Lung (tissue), 13 donors: ENCODE measurements around the gene EIF2B1. TPM values are rescaled to one million over a fixed set of nuclear protein-coding genes. Genes with fewer than 3 reads are reported as not detected.
A peak's percentile ranks its signal among the peaks of the same experiment; 100 is the strongest.

Experiments
- ATAC-seq: fragments of 200-7000 bp; cut with Tn5 transposase; one replicate; pipeline ENCODE4 v1.9.1; 2020; ENCODE audit warnings: moderate number of reproducible peaks; ENCODE audit not compliant: insufficient read depth, low FRiP score
- DNase-seq, 3 donors: peaks; one replicate each; pipeline ENCODE4 v3.0.0-alpha.2; 2013 to 2017
- H3K27ac ChIP-seq, 2 donors: one replicate each; pipeline ENCODE4 v1.5.1; 2013; ENCODE audit warnings: mild to moderate bottlenecking in 2 of 2, moderate library complexity in 2 of 2, control low read depth in 1 of 2, inconsistent platforms in 1 of 2, low read depth in 1 of 2, low read length in 1 of 2
- H3K27me3 ChIP-seq, 3 donors: one replicate each; pipeline ENCODE4 v1.5.1; 2013; ENCODE audit warnings: low read length in 2 of 3; ENCODE audit not compliant: control insufficient read depth in 3 of 3, insufficient read depth in 3 of 3
- H3K36me3 ChIP-seq, 4 donors: one replicate each; pipeline ENCODE4 v1.5.1; 2013; ENCODE audit warnings: low read length in 4 of 4, mild to moderate bottlenecking in 1 of 4, moderate library complexity in 1 of 4; ENCODE audit not compliant: control insufficient read depth in 4 of 4, insufficient read depth in 4 of 4
- H3K4me1 ChIP-seq, 5 donors: one replicate each; pipeline ENCODE4 v1.5.1; 2013; ENCODE audit warnings: low read length in 5 of 5, mild to moderate bottlenecking in 2 of 5, moderate library complexity in 1 of 5; ENCODE audit not compliant: control insufficient read depth in 5 of 5, insufficient read depth in 5 of 5
- H3K4me3 ChIP-seq: one replicate; pipeline ENCODE4 v1.5.1; 2013; ENCODE audit warnings: mild to moderate bottlenecking, control low read depth, moderate library complexity
- H3K9ac ChIP-seq, 2 donors: one replicate each; pipeline ENCODE4 v1.5.1; 2013; ENCODE audit warnings: low read length in 2 of 2, control low read depth in 1 of 2; ENCODE audit not compliant: insufficient read depth in 1 of 2
- H3K9me3 ChIP-seq, 4 donors: one replicate each; pipeline ENCODE4 v1.5.1; 2013; ENCODE audit warnings: low read length in 3 of 4, mild to moderate bottlenecking in 1 of 4, moderate library complexity in 1 of 4; ENCODE audit not compliant: control insufficient read depth in 4 of 4, insufficient read depth in 3 of 4
- WGBS, 2 donors: extraction: QIAGEN DNeasy Blood & Tissue Kit; methylation state at CpG; one replicate each; pipeline ENCODE4 v1.1.7; 2013; 5-methylcytosine and 5-hydroxymethylcytosine counted together
- polyA plus RNA-seq, 2 donors: library from polyadenylated mRNA; stranded (reverse); fragments of 200-250 nt; gene quantifications; one replicate each; pipeline ENCODE4 v1.2.1, GENCODE V29; 2013
- small RNA-seq: library from RNA; depleted of rRNA; stranded (forward); fragments of <200 nt; gene quantifications from one replicate; pipeline ENCODE3, GENCODE V24; 2014; ENCODE audit warnings: low replicate concordance
- total RNA-seq, 2 donors: library from RNA; depleted of rRNA in 1 of 2; stranded (reverse); fragments of >200 nt in 1 of 2; gene quantifications; one replicate each; pipeline ENCODE4 v1.2.1, GENCODE V29; 2014 to 2021
- TF ChIP-seq, protein P1 (sequence below): IDR thresholded peaks from 2 replicates; pipeline ENCODE4 v1.5.1; 2012; ENCODE audit warnings: mild to moderate bottlenecking; ENCODE audit errors: control extremely low read depth, extremely low read depth
- donor health status: control.
- donor health status: control.
- donor health status: Bipolar disorder and iron deficiency.
- donor health status: healthy.
- donor health status: DM: yes; HTN: yes; CAD: no.

The EIF2B1 gene
- total and polyA plus RNA-seq, 4 donors: 25.6 to 48.1 (median 33.1) TPM

DNA sequence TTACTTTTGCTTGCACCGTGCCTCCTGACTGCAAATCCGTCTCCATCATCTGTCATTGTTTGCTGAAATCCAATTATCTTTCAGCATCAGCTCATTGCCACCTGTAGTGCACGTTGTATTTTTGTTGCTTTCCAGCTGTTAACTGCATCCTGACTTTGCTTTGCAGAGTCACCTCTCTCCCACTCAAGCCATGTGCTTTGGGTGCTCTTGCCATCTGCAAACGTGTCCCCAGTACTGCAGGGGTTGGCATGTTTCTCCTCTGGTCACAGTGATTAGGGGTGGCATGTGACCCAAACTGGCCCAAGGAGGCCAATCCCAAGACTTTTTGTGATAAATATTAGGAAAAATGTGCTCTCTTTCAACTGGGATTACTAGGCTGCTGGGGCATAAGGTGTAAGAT, 59.6 kb downstream of the EIF2B1 start:
- Histone ChIP-seq H3K9ac (no peak overlapping the region), H3K4me3 (no peak overlapping the region), H3K36me3 (peaks cover 0 to 6% (median 2%) of the 10 kb centered on the region in 4 donors), H3K27me3 (no peaks in the 10 kb centered on the region), H3K9me3 (no peaks in the 10 kb centered on the region), H3K27ac (no peak overlapping the region), H3K4me1 (peaks cover 0 to 2% (median 0%) of the 10 kb centered on the region in 5 donors)
- no peak for DNase-seq
- TF ChIP-seq, protein P1, sequence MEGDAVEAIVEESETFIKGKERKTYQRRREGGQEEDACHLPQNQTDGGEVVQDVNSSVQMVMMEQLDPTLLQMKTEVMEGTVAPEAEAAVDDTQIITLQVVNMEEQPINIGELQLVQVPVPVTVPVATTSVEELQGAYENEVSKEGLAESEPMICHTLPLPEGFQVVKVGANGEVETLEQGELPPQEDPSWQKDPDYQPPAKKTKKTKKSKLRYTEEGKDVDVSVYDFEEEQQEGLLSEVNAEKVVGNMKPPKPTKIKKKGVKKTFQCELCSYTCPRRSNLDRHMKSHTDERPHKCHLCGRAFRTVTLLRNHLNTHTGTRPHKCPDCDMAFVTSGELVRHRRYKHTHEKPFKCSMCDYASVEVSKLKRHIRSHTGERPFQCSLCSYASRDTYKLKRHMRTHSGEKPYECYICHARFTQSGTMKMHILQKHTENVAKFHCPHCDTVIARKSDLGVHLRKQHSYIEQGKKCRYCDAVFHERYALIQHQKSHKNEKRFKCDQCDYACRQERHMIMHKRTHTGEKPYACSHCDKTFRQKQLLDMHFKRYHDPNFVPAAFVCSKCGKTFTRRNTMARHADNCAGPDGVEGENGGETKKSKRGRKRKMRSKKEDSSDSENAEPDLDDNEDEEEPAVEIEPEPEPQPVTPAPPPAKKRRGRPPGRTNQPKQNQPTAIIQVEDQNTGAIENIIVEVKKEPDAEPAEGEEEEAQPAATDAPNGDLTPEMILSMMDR: no peak
- WGBS, 2 donors: 43 to 46% methylated on average over 4 of the region's 4 CpGs
- ATAC-seq: no peak

DNA sequence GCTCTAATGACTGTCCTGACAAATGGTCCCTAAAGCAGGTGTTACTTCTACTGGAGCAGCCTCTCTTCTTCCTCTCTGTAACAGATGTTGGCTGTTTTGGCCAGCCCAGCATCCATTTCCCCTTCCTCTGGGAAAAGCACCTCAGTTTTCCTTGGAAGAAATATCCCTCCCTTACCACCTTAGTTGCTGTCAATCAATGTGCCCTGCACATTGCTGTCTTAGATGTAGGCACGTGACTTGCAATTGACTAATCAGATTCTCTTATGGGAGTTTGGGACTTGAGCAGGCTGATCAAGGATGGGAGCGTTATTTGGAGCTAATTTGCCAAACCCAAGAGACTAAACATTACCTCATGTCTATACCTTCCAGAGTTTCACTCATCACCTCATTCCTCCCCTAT, 61.1 kb downstream of the EIF2B1 start:
- no peak for DNase-seq
- TF ChIP-seq, protein P1: no peak
- Histone ChIP-seq H3K9me3 (no peaks in the 10 kb centered on the region), H3K9ac (no peak overlapping the region), H3K27me3 (no peaks in the 10 kb centered on the region), H3K27ac (no peak overlapping the region), H3K4me3 (no peak overlapping the region), H3K4me1 (peaks cover 0 to 2% (median 0%) of the 10 kb centered on the region in 5 donors), H3K36me3 (peaks cover 0 to 5% (median 2%) of the 10 kb centered on the region in 4 donors)
- ATAC-seq: no peak
- WGBS, 2 donors: 63 to 67% methylated on average over 2 of the region's 2 CpGs

DNA sequence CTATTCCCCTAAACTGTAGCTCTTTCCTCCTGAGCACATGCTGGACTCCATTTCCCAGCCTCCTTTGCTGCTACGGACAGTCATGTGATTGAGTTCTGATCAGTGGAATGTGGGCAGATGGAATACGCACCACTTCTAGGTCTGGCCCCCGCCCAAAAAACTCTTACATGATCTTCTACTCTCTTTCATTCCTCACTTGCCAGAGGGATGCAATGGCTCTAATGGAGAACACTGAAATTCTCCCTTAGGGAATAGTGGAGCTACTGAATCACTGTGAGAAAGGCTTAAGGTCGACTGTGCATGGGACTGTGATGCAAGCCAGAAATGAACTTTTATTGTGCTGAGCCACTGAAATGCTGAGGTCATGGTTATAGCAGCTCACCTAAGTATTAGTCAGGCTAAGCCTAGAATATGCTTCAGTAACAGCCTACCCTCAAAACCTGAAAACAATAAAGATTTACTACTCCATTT, 62.1 kb downstream of the EIF2B1 start:
- TF ChIP-seq, protein P1: no peak
- ATAC-seq (no peak), DNase-seq (peak; percentile 46 to 60 (median 51))
- 54 to 69% methylated on average over 4 of the region's 4 CpGs for WGBS, 2 donors
- Histone ChIP-seq H3K4me3 (no peak overlapping the region), H3K9me3 (no peaks in the 10 kb centered on the region), H3K27me3 (no peaks in the 10 kb centered on the region), H3K9ac (no peak overlapping the region), H3K27ac (no peak overlapping the region), H3K36me3 (peaks cover 0 to 2% (median 1%) of the 10 kb centered on the region in 4 donors), H3K4me1 (peaks cover 0 to 2% (median 0%) of the 10 kb centered on the region in 5 donors)

Small RNA genes within 50 kb of the gene (small RNA-seq; reads per million reads assigned to genes)
- 0.17 reads per million for gene SNORA9B

Other genes starting within 250 kb of the EIF2B1 start
- 10 to 100 TPM; 41.6 to 51.7 TPM for gene KMT5A, start 249.6 kb downstream of the EIF2B1 start, total RNA-seq
- 10 to 100 TPM; 21.1 to 22.5 TPM for gene KMT5A, start 249.6 kb downstream of the EIF2B1 start, polyA plus RNA-seq
- gene RILPL2, start 197.0 kb downstream of the EIF2B1 start, total RNA-seq: 10 to 100 TPM in 1 of 2 donors, 1 to 10 TPM in 1; 7.7 to 12.2 TPM
- 10 to 100 TPM; 13.7 to 40.7 TPM for gene RILPL2, start 197.0 kb downstream of the EIF2B1 start, polyA plus RNA-seq
- 10 to 100 TPM; 19.3 to 20.2 TPM for gene SNRNP35, start 175.5 kb downstream of the EIF2B1 start, total RNA-seq
- gene SNRNP35, start 175.5 kb downstream of the EIF2B1 start, polyA plus RNA-seq: 10 to 100 TPM; 20.7 to 67.0 TPM
- 10 to 100 TPM; 13.6 to 14.6 TPM for gene RILPL1, start 100.0 kb downstream of the EIF2B1 start, total RNA-seq
- gene RILPL1, start 100.0 kb downstream of the EIF2B1 start, polyA plus RNA-seq: 10 to 100 TPM in 1 of 2 donors, 1 to 10 TPM in 1; 9.5 to 10.8 TPM
- gene TMED2, start 49.1 kb downstream of the EIF2B1 start, total RNA-seq: 100 to 1,000 TPM; 186 to 317 TPM
- 100 to 1,000 TPM in 1 of 2 donors, 10 to 100 TPM in 1; 57.7 to 151 TPM for gene TMED2, start 49.1 kb downstream of the EIF2B1 start, polyA plus RNA-seq
- 10 to 100 TPM; 21.1 to 22.3 TPM for gene DDX55, start 31.6 kb downstream of the EIF2B1 start, total RNA-seq
- gene DDX55, start 31.6 kb downstream of the EIF2B1 start, polyA plus RNA-seq: 10 to 100 TPM; 13.3 to 15.2 TPM
- gene GTF2H3, start 143 bp upstream of the EIF2B1 start, total RNA-seq: 10 to 100 TPM; 25.0 to 28.9 TPM
- gene GTF2H3, start 143 bp upstream of the EIF2B1 start, polyA plus RNA-seq: 10 to 100 TPM in 1 of 2 donors, 1 to 10 TPM in 1; 5.6 to 17.4 TPM
- 10 to 100 TPM; 22.3 to 28.2 TPM for gene TCTN2, start 37.4 kb upstream of the EIF2B1 start, total RNA-seq
- gene TCTN2, start 37.4 kb upstream of the EIF2B1 start, polyA plus RNA-seq: 1 to 10 TPM; 5.2 to 6.2 TPM
- gene ATP6V0A2, start 78.7 kb upstream of the EIF2B1 start, total RNA-seq: 10 to 100 TPM; 24.8 to 30.9 TPM
- 10 to 100 TPM in 1 of 2 donors, 1 to 10 TPM in 1; 7.7 to 11.2 TPM for gene ATP6V0A2, start 78.7 kb upstream of the EIF2B1 start, polyA plus RNA-seq
- gene DNAH10, start 128.6 kb upstream of the EIF2B1 start, total RNA-seq: 10 to 100 TPM; 15.9 to 21.7 TPM
- 1 to 10 TPM; 2.0 to 2.4 TPM for gene DNAH10, start 128.6 kb upstream of the EIF2B1 start, polyA plus RNA-seq